GM23338 (cell line): ENCODE data around the gene LAPTM5. TPM values are rescaled to one million over a fixed set of nuclear protein-coding genes. Genes with fewer than 3 reads are reported as not detected.
A peak's percentile ranks its signal among the peaks of the same experiment; 100 is the strongest.

Experiments used
- ATAC-seq: fragments of 200-7000 bp; cut with Tn5 transposase; 3 replicates; pipeline ENCODE4 v1.9.1; 2020
- DNase-seq: peaks from one replicate; pipeline ENCODE4 v3.0.0-alpha.2; 2015; ENCODE audit warnings: low spot score
- H2AFZ ChIP-seq: fragments of 200-600 bp; sonication (generic); 2 replicates; pipeline ENCODE4 v1.8.0; 2016; ENCODE audit warnings: antibody characterized with exemption, mild to moderate bottlenecking, moderate library complexity
- H3F3A ChIP-seq: fragments of 200-600 bp; sonication (generic); replicated peaks from 2 replicates; pipeline ENCODE4 v1.8.0; 2017; ENCODE audit warnings: antibody characterized with exemption, mixed run types, low read depth
- H3K27ac ChIP-seq: fragments of 200-600 bp; sonication (generic); 2 replicates; pipeline ENCODE4 v1.6.1; 2016; ENCODE audit warnings: low read depth
- H3K27me3 ChIP-seq: fragments of 200-600 bp; sonication (generic); 2 replicates; pipeline ENCODE4 v1.8.0; 2016; ENCODE audit warnings: mild to moderate bottlenecking, mixed run types, moderate library complexity; ENCODE audit not compliant: insufficient read depth
- H3K36me3 ChIP-seq: fragments of 200-600 bp; sonication (generic); 2 replicates; pipeline ENCODE4 v1.8.0; 2016; ENCODE audit warnings: mild to moderate bottlenecking; ENCODE audit not compliant: insufficient read depth
- H3K4me1 ChIP-seq: fragments of 200-600 bp; sonication (generic); 2 replicates; pipeline ENCODE4 v1.8.0; 2016; ENCODE audit warnings: mild to moderate bottlenecking, moderate library complexity; ENCODE audit not compliant: insufficient read depth
- H3K4me2 ChIP-seq: fragments of 200-600 bp; sonication (generic); 2 replicates; pipeline ENCODE4 v1.7.1; 2017; ENCODE audit warnings: mixed run types
- H3K4me3 ChIP-seq: fragments of 200-600 bp; sonication (generic); 2 replicates; pipeline ENCODE4 v1.6.1; 2016; ENCODE audit warnings: mixed run types
- H3K79me2 ChIP-seq: fragments of 200-600 bp; sonication (generic); replicated peaks from 2 replicates; pipeline ENCODE4 v1.8.0; 2017; ENCODE audit warnings: mild to moderate bottlenecking; ENCODE audit not compliant: insufficient read depth
- H3K9me2 ChIP-seq: fragments of 200-600 bp; sonication (generic); 2 replicates; pipeline ENCODE4 v1.8.0; 2017; ENCODE audit not compliant: insufficient read depth
- H4K20me1 ChIP-seq: fragments of 200-600 bp; sonication (generic); replicated peaks from 2 replicates; pipeline ENCODE4 v1.8.0; 2017; ENCODE audit warnings: mild to moderate bottlenecking; ENCODE audit not compliant: insufficient read depth
- H3K27ac Mint-ChIP-seq: 2 replicates; pipeline ENCODE4 v1.8.0; 2020; ENCODE audit warnings: inconsistent platforms, mild to moderate bottlenecking, moderate library complexity, mixed read lengths
- H3K27me3 Mint-ChIP-seq: 3 replicates; pipeline ENCODE4 v1.8.0; 2022; ENCODE audit warnings: low read depth, mild to moderate bottlenecking, moderate library complexity, mixed read lengths, inconsistent platforms; ENCODE audit not compliant: insufficient read depth, poor library complexity
- H3K36me3 Mint-ChIP-seq: 3 replicates; pipeline ENCODE4 v1.8.0; 2021; ENCODE audit warnings: low read depth, mild to moderate bottlenecking, inconsistent platforms, moderate library complexity, mixed read lengths
- H3K4me1 Mint-ChIP-seq: 3 replicates; pipeline ENCODE4 v1.8.0; 2020; ENCODE audit warnings: mild to moderate bottlenecking, inconsistent platforms, mixed read lengths
- H3K4me3 Mint-ChIP-seq: 3 replicates; pipeline ENCODE4 v1.8.0; 2021; ENCODE audit warnings: moderate library complexity, mild to moderate bottlenecking, inconsistent platforms, mixed read lengths
- H3K9me3 Mint-ChIP-seq: 3 replicates; pipeline ENCODE4 v1.8.0; 2020; ENCODE audit warnings: moderate library complexity, mild to moderate bottlenecking, inconsistent platforms, mixed read lengths
- CREB1 ChIP-seq: fragments of 250-450 bp; sonication (Bioruptor Pico); IDR thresholded peaks from 2 replicates; pipeline ENCODE4 v1.5.0; 2020; ENCODE audit warnings: low read depth, mild to moderate bottlenecking, moderate library complexity
- EZH2 ChIP-seq: fragments of 200-600 bp; sonication (generic); IDR thresholded peaks from one replicate; pipeline ENCODE4 v1.8.0; 2017; ENCODE audit warnings: antibody characterized with exemption, mild to moderate bottlenecking, low read depth; ENCODE audit not compliant: unreplicated experiment
- EZH2phosphoT487 ChIP-seq: fragments of 200-600 bp; sonication (generic); IDR thresholded peaks from one replicate; pipeline ENCODE4 v1.8.1; 2018; ENCODE audit warnings: antibody characterized with exemption; ENCODE audit not compliant: unreplicated experiment
- JUNB ChIP-seq: IDR thresholded peaks from one replicate; pipeline ENCODE4 v1.6.1; 2016; ENCODE audit warnings: antibody characterized with exemption; ENCODE audit not compliant: unreplicated experiment
- POLR2AphosphoS5 ChIP-seq: IDR thresholded peaks from 2 replicates; pipeline ENCODE4 v1.6.1; 2016; ENCODE audit warnings: antibody characterized with exemption, low read depth
- STAT1 ChIP-seq: IDR thresholded peaks from one replicate; pipeline ENCODE4 v1.6.1; 2016; ENCODE audit warnings: antibody characterized with exemption; ENCODE audit not compliant: unreplicated experiment
- ZNF331 ChIP-seq: fragments of 250-450 bp; sonication (Bioruptor Pico); IDR thresholded peaks from 2 replicates; pipeline ENCODE4 v1.5.0; 2020; ENCODE audit warnings: low read depth, mild to moderate bottlenecking, moderate library complexity
- polyA plus RNA-seq: library from polyadenylated mRNA; unstranded; fragments of >200 nt; fragmentation: Nextera tagmentation; extraction: Ambion mirVana; gene quantifications from 2 replicates; pipeline ENCODE4 v1.2.1, GENCODE V29; 2016
- total RNA-seq: library from RNA; depleted of rRNA; stranded (reverse); fragments of >200 nt; shearing (Covaris generic); gene quantifications from 2 replicates; pipeline ENCODE4 v1.2.3, GENCODE V29; 2014
- TF ChIP-seq, protein P1 (sequence below), 2 experiments: fragments of 200-600 bp in 1 of 2; sonication (generic) in 1 of 2; conservative IDR thresholded peaks; 2 replicates each; pipeline versions ENCODE4 v1.5.1 to v1.6.1; 2016 to 2017; ENCODE audit warnings: antibody characterized with exemption in 2 of 2, low read depth in 2 of 2, mild to moderate bottlenecking in 2 of 2, moderate library complexity in 1 of 2

LAPTM5 gene
- total and polyA plus RNA-seq, 2 experiments from 2014 or later, result 0.21 TPM; not detected in 1

DNA sequence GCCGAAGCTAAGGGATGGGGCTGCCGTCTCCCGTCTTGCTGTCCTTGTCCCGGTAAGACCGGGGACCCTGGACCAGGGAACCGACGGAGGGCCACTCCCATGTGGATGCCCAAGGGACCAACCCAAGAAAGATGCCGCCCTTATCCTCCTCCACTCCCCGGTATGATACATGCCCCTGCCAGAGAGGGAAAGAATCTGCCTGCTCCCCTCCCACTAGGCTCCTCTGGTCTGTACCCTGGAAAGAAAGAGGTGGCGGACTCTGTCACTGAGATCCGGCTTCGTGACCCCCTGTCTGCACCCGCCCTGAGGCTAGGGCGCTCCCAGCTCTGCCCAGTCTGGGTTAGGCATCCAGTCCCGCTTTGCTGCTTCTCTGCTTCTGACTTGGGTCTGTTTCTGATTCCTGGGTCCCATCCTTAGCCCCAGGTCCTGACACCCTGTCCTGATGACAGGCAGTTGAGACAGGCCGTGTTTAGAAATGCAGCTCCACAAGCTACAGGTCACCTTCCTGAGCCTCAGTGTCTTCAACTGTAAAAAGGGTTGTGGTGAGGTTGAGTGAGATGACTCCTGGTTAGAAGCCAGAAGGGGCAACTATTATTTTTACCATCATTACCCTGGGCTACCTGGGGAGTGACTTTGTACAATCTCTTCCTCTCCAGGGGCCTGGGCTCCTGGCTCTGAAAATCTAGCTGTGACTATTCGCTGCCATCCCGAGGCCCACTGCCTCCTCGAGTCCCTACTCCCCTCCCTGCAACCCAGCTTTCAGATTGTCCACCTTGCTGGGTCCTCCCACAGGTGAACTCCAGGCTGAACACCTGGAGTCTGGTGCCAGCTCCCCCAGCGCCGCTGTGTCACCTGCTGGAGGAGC lies 37.9 kb downstream of the LAPTM5 start (continued):
- TF ChIP-seq, protein P1, sequence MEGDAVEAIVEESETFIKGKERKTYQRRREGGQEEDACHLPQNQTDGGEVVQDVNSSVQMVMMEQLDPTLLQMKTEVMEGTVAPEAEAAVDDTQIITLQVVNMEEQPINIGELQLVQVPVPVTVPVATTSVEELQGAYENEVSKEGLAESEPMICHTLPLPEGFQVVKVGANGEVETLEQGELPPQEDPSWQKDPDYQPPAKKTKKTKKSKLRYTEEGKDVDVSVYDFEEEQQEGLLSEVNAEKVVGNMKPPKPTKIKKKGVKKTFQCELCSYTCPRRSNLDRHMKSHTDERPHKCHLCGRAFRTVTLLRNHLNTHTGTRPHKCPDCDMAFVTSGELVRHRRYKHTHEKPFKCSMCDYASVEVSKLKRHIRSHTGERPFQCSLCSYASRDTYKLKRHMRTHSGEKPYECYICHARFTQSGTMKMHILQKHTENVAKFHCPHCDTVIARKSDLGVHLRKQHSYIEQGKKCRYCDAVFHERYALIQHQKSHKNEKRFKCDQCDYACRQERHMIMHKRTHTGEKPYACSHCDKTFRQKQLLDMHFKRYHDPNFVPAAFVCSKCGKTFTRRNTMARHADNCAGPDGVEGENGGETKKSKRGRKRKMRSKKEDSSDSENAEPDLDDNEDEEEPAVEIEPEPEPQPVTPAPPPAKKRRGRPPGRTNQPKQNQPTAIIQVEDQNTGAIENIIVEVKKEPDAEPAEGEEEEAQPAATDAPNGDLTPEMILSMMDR (conservative IDR thresholded peaks at IDR 0.05; ENCODE audit: low read depth in 2 of 2), result 0 out of 4 replicates have a peak, but pooled peaks have one; percentile 3 to 5
- TF ChIP-seq EZH2 (no peak), STAT1 (no peak), EZH2phosphoT487 (no peak)

DNA sequence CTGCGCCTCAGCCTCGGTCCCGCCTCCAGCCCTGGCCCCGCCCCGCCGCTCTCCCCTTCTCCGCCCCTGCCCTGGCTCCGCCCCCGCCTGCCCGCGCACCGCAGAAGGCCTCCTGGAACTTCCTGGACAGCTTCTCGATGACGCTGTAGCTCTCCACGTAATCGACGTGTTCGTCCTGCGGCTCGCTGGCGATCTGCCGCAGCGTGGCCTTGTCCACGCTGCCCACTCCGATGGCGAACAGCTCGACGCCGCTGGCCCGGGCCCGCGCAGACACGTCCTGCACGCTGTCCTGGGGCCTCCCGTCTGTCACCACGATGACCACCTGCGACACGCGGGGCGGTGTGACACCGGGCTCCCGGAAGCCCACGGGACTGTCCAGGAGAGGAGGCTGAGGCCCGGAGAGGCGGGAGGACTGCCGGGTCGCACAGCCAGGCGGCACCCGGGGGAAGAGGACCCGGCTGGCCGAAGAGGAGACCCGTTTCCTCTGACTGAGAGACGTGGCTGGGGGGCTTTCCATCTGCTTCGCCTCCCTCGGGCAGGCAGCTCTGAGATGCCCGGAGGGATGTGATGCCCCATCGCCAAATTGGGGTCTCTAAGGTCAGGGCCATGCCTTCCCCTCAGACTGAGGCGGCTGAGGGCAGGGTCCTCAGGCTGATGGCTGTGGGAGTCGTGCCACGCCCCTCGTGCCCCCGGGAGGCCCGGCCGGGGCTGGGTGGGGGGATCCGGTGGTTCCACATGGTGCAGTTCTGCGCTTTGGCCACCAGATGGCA lies 38.8 kb downstream of the LAPTM5 start:
- Histone ChIP-seq H3K36me3 (no peaks in the 10 kb centered on the region), H3F3A (no peaks in the 10 kb centered on the region), H3K27me3 (no peaks in the 10 kb centered on the region), H3K79me2 (no peaks in the 10 kb centered on the region), H2AFZ (peak overlapping the region; percentile 98), H3K4me2 (peak overlapping the region; percentile 91), H3K4me3 (peak overlapping the region; percentile 86), H4K20me1 (no peaks in the 10 kb centered on the region), H3K4me1 (no peaks in the 10 kb centered on the region), H3K9me2 (peaks cover 3% of the 10 kb centered on the region; the same call in 1 of the 2 replicates), H3K27ac (no peak overlapping the region)
- DNase-seq, result peak; percentile 79
- Mint-ChIP-seq H3K27me3 (peaks cover 12% of the 10 kb centered on the region), H3K36me3 (peaks cover 15% of the 10 kb centered on the region), H3K4me3 (peak overlapping the region; percentile 67), H3K4me1 (peaks cover under 1% of the 10 kb centered on the region; the same call in 2 of the 3 replicates), H3K9me3 (peaks cover 33% of the 10 kb centered on the region), H3K27ac (no peak overlapping the region)
- peak; percentile 73 for ATAC-seq
- no peak for TF ChIP-seq ZNF331 (CRISPR knock-in tag)
- peak; percentile 48; the same call in 1 of the 2 replicates for TF ChIP-seq POLR2AphosphoS5
- no peak for TF ChIP-seq JUNB
- TF ChIP-seq, protein P1 (conservative IDR thresholded peaks at IDR 0.05; ENCODE audit: low read depth in 2 of 2), result peak; percentile 86 to 95
- peak; percentile 77 for TF ChIP-seq CREB1 (CRISPR knock-in tag)
